WI38 (cell line): ENCODE results near the gene MPRIP.

ENCODE experiments used
- H3K4me3 ChIP-seq: 2 replicates; pipeline ENCODE4 v1.5.1; 2011; ENCODE audit warnings: low read depth, mild to moderate bottlenecking, control low read depth, low read length
- TF ChIP-seq, protein P1 (sequence below): IDR thresholded peaks from 2 replicates; pipeline ENCODE4 v1.5.1; 2012; ENCODE audit warnings: low read depth, mild to moderate bottlenecking, control low read depth, low read length

Gene MPRIP

DNA sequence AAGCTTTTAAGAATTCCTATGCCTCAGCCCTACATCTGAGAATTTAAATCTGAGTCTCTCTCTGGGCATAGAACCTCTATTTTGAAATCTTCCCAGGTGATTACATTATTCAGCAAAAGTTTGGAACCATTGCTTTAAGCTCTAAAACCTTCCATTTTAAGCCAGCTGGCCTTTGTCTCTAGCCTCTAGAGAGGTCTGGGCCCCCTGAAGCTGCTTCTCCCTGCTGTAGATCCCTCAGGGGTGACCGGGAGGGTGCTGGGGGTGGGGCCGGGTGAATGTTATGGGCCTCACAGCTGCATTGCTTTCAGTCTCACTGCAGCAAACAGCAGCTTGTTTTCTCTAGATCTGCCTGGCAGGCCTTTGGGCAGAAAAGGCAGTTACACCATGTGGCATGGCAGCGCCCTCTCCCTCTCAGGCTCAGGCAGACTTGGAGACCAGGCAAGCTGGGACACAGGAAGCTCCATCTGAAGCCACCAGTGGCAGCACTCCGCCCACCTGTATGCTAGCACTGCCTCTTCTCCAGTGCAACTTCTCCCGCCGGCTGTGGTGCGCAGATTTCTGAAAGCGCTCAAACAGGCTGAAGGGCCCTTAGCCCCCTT, 66.3 kb downstream of the MPRIP start:
- no peak overlapping the region for H3K4me3 ChIP-seq
- TF ChIP-seq, protein P1, sequence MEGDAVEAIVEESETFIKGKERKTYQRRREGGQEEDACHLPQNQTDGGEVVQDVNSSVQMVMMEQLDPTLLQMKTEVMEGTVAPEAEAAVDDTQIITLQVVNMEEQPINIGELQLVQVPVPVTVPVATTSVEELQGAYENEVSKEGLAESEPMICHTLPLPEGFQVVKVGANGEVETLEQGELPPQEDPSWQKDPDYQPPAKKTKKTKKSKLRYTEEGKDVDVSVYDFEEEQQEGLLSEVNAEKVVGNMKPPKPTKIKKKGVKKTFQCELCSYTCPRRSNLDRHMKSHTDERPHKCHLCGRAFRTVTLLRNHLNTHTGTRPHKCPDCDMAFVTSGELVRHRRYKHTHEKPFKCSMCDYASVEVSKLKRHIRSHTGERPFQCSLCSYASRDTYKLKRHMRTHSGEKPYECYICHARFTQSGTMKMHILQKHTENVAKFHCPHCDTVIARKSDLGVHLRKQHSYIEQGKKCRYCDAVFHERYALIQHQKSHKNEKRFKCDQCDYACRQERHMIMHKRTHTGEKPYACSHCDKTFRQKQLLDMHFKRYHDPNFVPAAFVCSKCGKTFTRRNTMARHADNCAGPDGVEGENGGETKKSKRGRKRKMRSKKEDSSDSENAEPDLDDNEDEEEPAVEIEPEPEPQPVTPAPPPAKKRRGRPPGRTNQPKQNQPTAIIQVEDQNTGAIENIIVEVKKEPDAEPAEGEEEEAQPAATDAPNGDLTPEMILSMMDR = no peak

- TF ChIP-seq, protein P1 = no peak
- no peak overlapping the region for H3K4me3 ChIP-seq
Measured at GRCh38 chr17:17109256-17109655, 67.0 kb downstream of the MPRIP start.

DNA sequence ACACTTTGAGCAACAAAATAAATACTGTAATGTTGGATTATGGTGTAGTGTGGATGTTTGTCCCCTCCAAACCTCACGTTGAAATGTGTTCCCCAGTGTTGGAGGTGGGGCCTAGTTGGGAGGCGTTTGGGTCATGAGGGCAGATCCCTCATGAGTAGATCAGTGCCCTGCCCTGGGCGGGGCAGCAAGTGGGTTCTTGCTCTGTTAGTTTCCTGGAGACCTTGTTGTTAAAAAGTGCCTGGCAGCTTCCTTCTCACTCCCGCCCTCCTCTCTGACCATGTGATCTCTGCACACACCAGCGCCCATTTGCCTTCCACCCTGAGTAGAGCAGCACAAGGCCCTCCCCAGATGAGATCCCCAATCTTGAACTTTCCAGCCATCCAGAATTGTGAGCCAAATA, 67.7 kb downstream of the MPRIP start:
- TF ChIP-seq, protein P1 = no peak
- no peak overlapping the region for H3K4me3 ChIP-seq

DNA sequence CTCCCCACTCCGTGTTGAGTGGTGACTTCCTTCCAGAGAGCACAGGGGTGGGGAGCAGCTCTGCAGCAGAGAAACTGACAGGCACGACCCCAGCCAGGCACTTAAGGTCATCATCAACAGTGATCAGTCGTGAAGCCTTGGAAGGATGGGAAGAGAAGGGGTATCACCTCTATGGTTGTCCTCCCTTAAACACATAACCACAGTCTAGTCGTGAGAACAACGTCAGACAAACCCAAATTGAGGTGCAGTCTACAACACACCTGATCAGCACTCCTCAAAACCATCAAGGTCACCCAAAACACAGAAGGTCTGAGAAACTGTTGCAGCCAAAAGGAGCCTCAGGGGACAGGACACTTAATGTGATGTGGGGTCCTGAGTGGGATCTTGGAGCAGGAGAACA, 68.3 kb downstream of the MPRIP start:
- no peak overlapping the region for H3K4me3 ChIP-seq
- TF ChIP-seq, protein P1 = no peak

GRCh38 chr17:17111401-17112393, 69.4 kb downstream of the MPRIP start:
- TF ChIP-seq, protein P1 = no peak
- no peak overlapping the region for H3K4me3 ChIP-seq

GRCh38 chr17:17112628-17113200, 70.5 kb downstream of the MPRIP start:
- no peak overlapping the region for H3K4me3 ChIP-seq
- TF ChIP-seq, protein P1 = no peak
